ENCODE data around the gene SERPINA6. TPM values are rescaled to one million over a fixed set of nuclear protein-coding genes. Genes with fewer than 3 reads are reported as not detected.
A peak's percentile ranks its signal among the peaks of the same experiment; 100 is the strongest.
"Not testable (repeated sequence)": the region's sequence is repeated elsewhere in the genome, so short reads cannot be mapped to it uniquely, and the experiment has no call there.

The SERPINA6 gene
- total RNA-seq, 1 experiment from 2014 or later = not detected

DNA sequence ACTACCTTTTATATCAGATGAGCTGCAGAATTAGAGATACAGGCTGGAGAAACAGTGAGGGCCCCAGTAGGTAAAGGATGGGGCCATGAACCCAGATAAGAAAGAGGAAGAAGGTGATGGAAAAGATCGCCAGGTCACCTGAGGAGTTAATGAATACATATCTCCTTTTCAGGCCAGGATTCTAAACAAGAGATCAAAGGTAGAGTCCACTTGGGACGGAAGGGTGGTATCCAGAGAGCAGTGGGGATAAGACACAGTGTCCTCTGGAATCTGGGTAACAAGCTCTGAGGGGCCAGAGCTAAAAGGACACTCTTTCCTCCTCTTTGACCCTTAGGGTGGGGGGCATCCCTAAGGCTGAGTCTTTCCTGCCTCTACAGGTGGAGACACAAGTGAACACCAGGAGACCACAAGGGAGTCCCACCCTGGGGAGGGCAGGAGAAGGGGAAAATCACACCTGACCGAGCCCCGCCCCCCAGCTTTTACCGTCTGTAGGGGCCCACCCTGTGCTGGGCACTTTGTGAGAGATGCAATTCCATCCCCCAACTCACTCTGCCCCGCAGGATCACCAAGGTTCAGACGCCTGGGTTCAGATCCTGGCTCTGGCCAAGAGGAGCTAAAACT lies 37.9 kb upstream of the SERPINA6 start:
- Histone ChIP-seq H3K27me3 (no peaks in the 10 kb centered on the region), H3K9me3 (no peaks in the 10 kb centered on the region), H3K36me3 (no peaks in the 10 kb centered on the region), H3K4me3 (no peak overlapping the region)
- no peak for DNase-seq

DNA sequence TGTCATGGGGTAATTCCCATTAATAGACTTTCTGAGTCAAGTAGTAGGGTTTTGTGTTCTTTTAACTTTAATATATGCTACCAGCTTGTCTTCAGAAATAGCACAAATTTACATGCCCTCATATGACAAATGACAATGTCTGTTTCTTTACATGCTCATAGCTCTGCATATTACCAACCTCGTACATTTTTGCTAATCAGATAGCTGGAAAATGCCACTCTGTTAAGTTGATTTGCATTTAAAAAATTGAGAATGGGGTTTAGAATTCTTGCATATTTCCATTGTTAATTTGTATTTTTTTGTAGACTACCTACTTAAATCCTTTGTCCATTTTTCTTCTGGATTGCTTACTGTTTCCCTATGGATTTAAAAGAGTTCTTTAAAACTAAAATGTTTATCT lies 34.0 kb upstream of the SERPINA6 start:
- no peak for DNase-seq
- Histone ChIP-seq H3K4me3 (no peak overlapping the region), H3K27me3 (no peaks in the 10 kb centered on the region), H3K36me3 (no peaks in the 10 kb centered on the region), H3K9me3 (no peaks in the 10 kb centered on the region)

DNA sequence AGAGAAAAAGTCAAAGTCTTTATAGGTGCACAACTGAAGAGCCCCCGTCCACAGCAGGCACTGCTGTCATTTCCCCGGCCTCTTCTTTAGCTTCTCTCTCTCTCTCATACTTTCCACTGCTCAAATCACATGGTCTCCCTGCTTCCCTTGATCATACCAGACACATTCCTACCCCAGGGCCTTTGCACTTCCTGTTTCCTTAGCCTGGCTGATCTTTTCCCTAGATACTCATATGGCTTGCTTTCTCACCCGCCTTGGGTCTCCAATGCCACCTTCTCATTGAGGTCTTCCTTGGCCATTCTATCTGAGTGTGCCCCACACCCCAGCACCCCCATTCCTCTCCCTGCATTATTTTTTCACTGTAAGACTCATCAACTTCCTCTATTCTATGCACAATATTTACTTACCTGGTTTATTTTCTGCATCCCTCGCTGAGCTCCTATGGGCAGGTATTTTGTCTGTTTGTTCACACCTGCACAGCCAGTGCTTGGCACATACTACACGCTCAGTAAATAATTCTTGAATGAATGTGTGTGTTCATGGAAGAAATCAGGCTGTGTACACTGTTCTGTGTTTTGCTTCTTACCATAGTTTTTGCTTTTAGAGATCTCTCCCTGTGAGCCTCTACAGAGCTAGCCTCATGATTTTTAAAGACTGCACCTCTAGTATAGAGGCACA lies 33.4 kb upstream of the SERPINA6 start:
- DNase-seq = no peak
- Histone ChIP-seq H3K9me3 (no peaks in the 10 kb centered on the region), H3K36me3 (no peaks in the 10 kb centered on the region), H3K27me3 (no peaks in the 10 kb centered on the region), H3K4me3 (no peak overlapping the region)

DNA sequence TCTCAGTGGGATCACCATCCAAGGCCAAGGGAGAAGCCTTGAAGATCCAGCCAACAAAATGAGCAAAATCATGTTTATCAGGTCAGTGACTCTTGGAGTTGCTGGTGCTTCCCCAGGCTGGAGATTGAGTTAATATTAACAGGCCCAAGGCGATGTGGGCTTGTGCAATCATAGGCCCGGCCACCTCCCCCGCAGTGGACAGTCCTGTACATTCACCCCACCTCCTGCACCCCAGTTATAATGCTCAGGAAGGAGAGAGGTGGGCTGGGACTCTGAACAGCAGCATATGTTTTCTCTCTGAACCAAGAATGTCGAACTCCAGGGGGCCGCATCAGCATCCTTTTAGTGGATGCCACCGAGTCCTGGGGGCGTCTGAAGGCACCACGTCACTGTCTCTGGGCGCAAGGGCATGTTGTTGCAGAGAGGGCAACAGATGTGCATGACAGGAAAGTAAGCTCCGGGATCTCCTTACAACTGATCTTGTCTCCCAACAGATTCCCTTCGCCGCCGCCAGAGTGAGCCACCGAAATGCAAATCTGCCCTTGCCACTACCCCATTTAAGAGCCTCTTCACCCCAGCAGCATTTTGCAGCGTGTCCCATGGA lies 32.2 kb upstream of the SERPINA6 start:
- no peaks in the 10 kb centered on the region for H3K27me3 ChIP-seq
- H3K36me3 ChIP-seq = no peaks in the 10 kb centered on the region
- no peak for DNase-seq
- no peaks in the 10 kb centered on the region for H3K9me3 ChIP-seq
- H3K4me3 ChIP-seq = no peak overlapping the region

DNA sequence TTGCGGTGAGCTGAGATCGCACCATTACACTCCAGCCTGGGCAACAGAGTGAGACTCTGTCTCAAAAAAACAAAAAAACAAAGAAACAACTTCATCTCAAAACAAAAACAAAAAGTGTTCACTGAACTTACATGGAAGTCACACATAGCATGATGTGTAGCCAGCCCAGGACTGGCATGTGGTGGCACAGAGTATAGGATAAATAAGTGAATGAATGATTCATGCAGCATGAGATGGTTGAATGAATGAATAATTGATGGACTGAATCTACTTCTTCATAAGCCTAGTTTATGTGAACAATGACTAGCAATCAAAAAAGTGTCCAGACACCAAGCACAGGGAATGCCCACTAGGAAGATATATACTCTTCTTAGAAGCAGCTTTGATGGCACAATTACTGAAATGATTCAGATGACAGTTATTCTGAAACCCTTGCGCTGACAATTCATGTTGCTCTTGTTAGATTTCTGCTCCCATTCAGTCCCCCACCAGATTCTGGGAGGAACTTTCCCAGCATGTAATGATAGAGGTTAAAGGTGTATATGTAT lies 31.6 kb upstream of the SERPINA6 start:
- H3K9me3 ChIP-seq = no peaks in the 10 kb centered on the region
- no peaks in the 10 kb centered on the region for H3K27me3 ChIP-seq
- DNase-seq = no peak

DNA sequence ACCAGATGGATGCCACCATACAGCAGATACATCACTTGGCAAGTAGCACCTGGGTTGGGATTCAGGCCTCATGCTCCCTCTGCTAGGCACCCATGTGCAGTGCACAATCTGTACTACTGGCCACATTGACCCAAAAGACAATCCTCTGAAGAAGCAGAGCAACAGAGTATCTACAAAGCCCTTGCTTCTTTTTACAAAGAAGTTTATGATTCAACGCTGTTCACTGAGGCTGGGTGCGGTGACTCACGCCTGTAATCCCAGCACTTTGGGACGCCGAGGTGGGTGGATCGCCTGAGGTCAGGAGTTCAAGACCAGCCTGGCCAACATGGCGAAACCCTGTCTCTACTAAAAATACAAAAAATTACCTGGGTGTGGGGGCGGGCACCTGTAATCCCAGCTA lies 31.1 kb upstream of the SERPINA6 start:
- H3K4me3 ChIP-seq, DNase-seq, H3K36me3 ChIP-seq: not testable (repeated sequence)

More for the DNA sequence above, 31.6 kb upstream of the SERPINA6 start:
- Histone ChIP-seq H3K4me3 (no peak overlapping the region), H3K36me3 (no peaks in the 10 kb centered on the region)

DNA sequence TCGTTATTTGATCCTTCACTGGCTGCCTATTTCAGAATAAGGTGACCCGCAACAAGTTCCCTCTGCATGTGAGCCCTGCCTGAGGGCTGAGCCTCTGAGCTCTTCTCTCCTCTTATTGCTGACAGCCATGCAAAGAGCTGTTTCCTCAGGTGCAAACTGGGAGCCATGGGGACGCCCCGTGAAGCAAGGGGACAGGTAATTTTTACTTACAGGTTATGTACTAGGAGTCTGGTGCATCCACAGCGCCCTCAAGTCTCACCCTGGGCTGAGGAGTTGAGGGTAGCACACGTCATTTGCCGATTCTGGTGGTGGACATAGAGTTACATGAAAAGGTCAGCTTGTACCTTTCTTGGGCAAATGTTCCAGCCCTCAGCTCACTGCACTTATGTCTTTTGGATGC lies 26.1 kb upstream of the SERPINA6 start:
- no peaks in the 10 kb centered on the region for H3K9me3 ChIP-seq
- no peak for DNase-seq
- H3K4me3 ChIP-seq = no peak overlapping the region
- no peaks in the 10 kb centered on the region for H3K27me3 ChIP-seq
- H3K36me3 ChIP-seq = no peaks in the 10 kb centered on the region

More for the DNA sequence above, 31.1 kb upstream of the SERPINA6 start:
- not testable (repeated sequence) for H3K27me3 ChIP-seq, H3K9me3 ChIP-seq

DNA sequence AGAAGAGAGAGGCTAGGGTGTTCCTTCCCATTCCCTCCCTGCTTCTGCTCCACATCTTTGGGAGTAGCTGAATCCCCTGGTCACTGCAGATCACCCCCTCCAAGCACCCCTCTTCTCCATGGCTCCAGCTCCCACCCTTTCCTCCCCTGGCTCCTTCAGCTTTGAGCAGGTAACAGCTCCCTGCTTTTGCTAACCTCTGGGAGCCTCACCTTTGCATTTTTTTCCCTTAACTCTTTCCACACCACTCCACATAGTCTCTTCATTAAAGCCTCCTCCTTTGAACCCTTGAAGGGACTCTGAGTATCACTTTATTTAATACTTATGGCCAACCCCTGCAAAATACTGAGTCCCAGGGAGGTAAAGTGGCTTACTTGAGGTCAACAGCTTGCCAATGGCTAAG lies 25.7 kb upstream of the SERPINA6 start:
- H3K9me3 ChIP-seq = no peaks in the 10 kb centered on the region
- no peak for DNase-seq
- H3K4me3 ChIP-seq = no peak overlapping the region
- no peaks in the 10 kb centered on the region for H3K27me3 ChIP-seq
- no peaks in the 10 kb centered on the region for H3K36me3 ChIP-seq

DNA sequence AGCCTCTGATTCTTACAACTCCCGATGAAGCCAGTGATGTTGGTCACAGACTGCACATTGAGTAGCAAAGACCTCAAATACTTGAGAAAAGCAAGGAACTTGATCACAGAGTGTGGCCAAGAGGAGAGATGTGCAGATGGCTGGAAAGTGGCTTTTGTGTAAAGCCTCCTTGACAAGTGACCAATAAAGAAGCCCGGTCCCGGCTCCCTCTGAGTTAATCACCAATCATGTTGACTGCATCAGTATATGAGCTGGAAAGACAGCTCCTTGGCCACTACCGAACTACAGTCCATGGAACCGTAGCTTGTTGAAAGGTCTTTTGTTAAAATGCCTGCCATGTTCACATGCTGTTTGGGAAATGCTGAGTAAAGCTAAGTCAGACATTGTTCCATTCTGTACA lies 23.7 kb upstream of the SERPINA6 start:
- no peak overlapping the region for H3K4me3 ChIP-seq
- H3K27me3 ChIP-seq = no peaks in the 10 kb centered on the region
- H3K9me3 ChIP-seq = no peaks in the 10 kb centered on the region
- no peaks in the 10 kb centered on the region for H3K36me3 ChIP-seq
- DNase-seq = no peak

DNA sequence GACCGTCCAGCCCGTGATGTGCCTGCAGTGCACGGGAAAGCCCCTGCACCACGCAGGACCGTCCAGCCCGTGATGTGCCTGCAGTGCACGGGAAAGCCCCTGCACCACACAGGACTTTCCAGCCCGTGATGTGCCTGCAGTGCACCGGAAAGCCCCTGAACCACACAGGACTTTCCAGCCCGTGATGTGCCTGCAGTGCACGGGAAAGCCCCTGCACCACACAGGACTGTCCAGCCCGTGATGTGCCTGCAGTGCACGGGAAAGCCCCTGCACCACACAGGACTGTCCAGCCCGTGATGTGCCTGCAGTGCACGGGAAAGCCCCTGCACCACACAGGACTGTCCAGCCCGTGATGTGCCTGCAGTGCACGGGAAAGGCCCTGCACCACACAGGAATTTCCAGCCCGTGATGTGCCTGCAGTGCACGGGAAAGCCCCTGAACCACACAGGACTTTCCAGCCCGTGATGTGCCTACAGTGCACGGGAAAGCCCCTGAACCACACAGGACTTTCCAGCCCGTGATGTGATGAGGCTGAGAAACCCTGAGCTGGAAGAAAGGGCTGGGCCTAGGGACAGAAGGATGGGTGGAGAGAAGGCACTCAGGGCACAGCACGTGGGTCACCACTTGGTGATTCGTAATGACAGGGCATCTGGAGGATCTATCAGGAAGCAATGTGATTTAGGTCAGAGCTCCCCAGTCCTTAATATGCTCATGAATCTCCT lies 23.1 kb upstream of the SERPINA6 start:
- not testable (repeated sequence) for H3K4me3 ChIP-seq, H3K9me3 ChIP-seq, H3K36me3 ChIP-seq, H3K27me3 ChIP-seq
- peak; percentile 68 for DNase-seq

DNA sequence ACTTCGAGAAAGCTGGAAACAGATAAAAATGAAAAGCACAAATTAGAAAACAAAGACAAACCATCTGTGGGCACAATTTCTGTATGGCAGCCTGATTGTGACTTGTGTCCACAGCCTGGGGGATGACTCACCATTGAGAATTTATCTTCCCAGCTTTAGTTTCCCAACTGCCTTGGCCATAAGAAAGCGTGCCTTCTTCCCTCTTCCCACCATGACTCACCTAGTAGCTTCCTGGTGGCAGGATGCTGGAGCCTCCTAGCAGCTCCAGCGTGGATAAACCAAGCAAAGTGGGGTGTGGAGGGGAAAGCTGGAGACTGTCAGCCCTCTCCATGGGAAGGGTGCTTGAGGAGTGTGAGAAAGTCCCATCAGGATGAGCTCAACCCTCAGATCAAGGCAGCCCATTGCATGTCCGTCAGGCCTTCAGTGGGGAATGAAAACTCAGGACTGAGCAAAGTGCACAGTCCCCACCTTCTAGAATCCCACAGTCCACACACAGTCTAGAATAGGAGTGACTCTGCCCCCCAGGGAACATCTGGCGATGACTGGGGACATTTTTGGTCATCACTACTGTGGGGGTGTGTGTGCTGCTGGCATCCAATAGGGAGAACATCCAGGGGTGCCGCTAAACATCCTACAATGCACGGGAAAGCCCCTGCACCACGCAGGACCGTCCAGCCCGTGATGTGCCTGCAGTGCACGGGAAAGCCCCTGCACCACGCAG lies 22.4 kb upstream of the SERPINA6 start:
- Histone ChIP-seq H3K27me3 (no peaks in the 10 kb centered on the region), H3K36me3 (no peaks in the 10 kb centered on the region), H3K4me3 (no peak overlapping the region), H3K9me3 (no peaks in the 10 kb centered on the region)
- DNase-seq = peak; percentile 74

DNA sequence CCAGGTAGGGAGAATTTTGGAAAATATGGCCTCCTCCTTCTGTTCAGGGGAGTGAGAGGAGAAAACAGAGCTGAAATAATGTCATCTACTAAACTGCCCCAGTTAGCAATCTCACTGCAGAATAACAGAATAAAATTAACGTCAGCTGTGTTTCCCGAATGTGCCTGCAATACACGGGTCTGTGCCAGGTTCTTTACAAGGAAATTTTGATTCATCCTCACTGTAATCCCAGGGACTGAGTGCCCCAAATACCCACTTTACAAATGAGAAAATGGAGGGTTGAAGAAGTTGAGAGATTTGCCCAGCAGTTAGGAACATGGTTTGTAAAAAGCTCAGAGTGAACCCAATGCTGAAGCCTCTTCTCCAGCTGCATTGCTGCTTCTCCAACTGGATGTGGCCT lies 21.3 kb upstream of the SERPINA6 start:
- Histone ChIP-seq H3K4me3 (no peak overlapping the region), H3K36me3 (no peaks in the 10 kb centered on the region), H3K27me3 (no peaks in the 10 kb centered on the region), H3K9me3 (no peaks in the 10 kb centered on the region)
- no peak for DNase-seq

DNA sequence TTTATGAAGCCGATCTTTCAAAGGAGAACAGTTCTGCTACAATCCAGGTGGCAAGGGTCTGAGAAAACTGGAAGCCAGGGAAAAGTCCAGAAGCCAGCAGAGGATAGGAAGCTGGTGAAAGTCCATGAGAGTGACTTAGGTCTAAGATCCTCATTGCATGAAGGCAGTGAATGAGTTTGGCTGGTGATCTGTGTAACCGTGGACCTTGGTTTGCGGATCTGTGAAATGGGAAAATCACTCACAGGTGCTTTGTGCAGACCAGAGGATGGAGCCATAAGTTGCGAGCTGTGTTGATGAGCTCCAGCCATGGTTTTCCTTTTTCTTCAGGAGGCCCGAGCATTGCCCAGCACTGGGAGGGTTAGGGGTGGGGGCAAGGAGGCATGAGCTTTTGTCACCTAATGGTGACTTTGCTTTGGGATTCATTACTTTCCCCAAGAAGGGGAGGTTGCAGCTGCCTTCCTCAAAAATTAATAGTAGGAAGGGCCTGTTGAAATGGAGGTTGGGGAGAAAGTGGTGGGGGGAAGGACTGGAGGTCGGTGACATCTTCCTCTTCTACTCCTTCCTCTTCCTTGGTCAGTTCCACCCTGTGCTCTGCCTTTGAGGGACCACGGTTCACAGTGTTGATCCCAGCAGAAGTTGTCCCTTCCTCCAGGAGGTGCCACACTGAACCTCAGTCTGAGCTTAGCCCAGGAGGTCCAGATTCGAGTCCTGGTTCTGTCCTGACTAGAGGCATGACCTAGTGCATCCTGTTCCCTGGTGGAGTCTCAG lies 20.3 kb upstream of the SERPINA6 start:
- Histone ChIP-seq H3K4me3 (no peak overlapping the region), H3K27me3 (no peaks in the 10 kb centered on the region), H3K9me3 (no peaks in the 10 kb centered on the region), H3K36me3 (no peaks in the 10 kb centered on the region)
- no peak for DNase-seq

DNA sequence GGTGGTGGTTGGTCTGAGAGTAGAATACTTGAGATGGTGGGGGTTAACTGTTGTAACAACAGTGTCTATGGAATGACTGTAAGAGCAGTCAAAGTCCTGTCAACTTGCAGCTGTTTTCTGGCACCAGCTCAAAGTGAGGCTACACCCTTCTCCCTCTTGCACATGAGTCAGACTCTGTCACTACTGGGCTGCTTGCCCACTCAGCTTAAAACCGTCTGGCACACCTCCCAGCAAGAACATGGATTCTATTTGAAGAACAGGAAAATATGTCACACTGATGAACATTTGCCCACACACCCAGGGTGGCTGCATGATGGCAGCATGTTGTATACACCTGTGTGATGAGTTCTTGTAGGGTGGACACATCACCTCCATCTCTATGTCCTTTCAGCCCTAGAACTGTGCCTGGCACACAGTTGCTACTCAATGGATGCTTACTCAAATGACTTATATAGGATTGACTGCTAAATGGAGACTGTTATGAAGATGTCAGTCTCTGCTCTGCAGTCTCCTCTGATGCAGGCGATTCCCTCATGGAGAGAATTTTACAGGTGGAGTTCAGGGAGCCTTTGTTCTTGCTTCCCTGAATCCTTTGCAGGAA lies 19.3 kb upstream of the SERPINA6 start:
- H3K9me3 ChIP-seq = no peaks in the 10 kb centered on the region
- no peaks in the 10 kb centered on the region for H3K27me3 ChIP-seq
- H3K4me3 ChIP-seq = no peak overlapping the region
- DNase-seq = peak; percentile 94
- no peaks in the 10 kb centered on the region for H3K36me3 ChIP-seq

DNA sequence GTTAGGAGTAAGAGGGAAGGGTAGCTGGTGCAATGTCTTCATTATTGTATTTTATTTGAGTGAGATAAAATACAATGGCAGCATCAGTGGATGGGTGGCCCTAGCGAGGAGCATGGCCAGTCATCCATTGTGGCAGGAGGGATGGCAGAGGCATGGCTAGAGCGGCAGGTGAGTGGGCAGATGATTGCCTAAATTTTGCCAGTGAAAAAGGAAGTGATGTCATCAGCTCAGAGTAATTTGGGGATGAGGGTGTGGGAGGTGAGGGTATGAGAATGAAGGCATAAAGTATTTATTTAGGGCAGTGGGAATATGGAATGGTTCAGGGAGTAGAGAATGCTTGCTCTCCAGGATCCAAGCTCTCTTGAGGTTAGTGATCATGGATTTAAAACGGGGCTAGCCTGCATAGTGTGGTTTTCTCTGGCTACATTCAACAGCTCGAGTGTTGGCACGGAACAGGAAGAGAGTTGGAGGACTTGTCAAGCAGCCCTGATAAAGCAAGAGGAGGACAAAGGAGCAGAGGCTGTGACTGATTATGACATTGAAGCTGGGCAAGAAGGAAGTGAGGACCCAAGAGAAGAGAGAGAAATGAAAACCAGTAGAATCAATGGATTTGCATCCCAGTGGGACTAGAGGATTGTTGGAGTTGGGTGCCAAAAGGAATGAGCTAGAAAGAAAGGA lies 18.7 kb upstream of the SERPINA6 start:
- peak; percentile 41 for DNase-seq
- H3K36me3 ChIP-seq = no peaks in the 10 kb centered on the region
- H3K27me3 ChIP-seq = no peaks in the 10 kb centered on the region
- H3K9me3 ChIP-seq = no peaks in the 10 kb centered on the region
- H3K4me3 ChIP-seq = no peak overlapping the region
